NK-92 treated with Interleukin-12 subunit alpha and Interleukin-12 subunit beta, amount 100 ng/mL, for 24 hours (cell line): ENCODE results near the gene WEE1.

ENCODE experiments used
- DNase-seq: peaks from one replicate; lab custom pipeline; 2025; lab: John Stamatoyannopoulos, UW

Gene WEE1

GRCh38 chr11:9566561-9567063 is 6.9 kb upstream of the WEE1 start:
- DNase-seq = no peak

GRCh38 chr11:9567401-9567800 is 6.1 kb upstream of the WEE1 start:
- no peak for DNase-seq

DNA sequence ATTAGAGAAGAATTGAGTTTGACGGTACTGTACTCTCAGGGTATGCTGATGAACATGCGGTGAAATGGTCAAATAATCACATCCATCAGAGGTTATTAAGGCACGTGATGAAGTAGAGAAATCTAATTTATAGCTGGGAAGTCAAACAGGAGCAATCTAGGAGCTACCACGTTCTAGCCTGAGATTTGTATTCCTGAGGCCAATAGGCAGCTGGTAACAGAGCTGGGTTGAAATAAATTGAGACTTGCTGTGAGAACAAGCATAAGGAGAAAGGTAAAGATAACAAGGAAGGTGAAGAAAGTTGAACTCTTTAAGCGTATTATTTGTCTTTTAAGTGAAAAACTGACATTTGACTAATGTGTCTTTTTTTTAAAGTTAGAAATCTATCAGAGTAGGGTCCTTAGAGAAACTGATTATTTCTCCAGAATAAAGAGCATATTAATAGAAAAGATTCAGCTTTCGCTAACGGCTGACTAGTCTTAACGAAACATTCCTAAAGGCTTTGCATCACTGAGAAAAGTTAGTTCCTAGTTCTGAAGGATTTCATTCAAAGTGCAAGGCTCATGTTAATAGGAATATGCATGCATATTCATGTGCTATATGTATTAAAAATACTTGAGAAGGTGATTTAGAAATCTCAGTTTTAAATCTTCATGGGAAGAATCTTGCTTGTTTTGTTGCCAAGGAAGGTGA is 5.2 kb upstream of the WEE1 start:
- no peak for DNase-seq

DNA sequence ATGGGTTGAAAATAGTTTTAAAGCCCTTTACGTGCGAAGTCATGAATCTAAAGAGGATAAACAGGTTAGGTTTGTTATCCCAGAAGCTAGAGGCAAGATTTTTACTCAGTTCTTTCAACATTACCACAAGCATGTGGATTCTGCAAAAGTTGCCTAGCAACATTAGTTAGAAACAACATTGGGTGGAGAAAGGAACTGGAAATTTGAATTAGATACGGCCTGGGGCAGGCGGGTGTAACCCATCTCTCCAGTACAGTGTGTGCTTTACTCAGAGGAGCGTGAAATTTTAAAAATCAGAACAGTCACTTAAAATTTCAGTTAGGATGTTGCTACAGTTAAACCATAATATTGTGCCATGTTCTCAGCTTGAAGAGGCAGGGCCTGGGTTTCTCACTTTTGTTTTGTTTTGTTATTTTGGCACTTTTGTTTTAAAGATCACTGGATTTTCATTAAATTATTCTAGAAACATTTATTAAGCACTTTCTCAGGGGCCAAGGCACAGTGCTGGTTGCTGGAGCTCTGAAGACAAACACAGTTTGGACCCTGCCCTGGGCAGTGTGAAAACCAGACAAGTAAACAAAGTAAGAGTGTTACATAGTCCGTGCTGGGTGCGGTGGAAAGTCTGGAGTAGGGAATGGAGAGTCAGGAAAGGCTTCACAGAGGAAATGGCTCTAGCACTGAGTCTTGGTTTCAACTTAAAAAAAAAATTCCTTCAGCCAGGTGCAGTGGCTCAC is 4.4 kb upstream of the WEE1 start:
- DNase-seq = no peak

DNA sequence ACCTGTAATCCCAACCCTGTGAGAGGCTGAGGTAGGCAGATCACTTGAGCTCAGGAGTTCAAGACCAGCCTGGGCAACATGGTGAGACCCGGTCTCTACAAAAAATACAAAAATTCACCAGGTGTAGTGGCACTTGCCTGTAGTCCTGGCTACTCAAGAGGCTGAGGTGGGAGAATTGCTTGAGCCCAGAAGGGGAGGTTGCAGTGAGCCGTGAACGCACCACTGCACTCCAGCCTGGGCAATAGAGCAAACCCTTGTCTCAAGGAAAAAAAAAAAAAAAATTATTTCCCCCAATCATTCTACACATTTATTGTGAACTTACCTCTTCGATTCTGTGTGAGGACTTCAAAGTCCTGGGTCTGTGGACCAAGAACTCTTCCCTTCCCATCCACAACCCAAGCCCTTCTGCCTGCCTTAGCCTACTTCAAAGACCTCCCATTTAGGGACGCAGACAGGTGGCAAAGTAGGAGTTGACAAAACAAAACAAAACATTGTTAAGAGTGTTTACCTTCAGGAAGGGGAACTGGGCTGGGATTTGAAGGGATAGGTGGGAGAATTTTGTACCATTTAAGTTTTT is 3.8 kb upstream of the WEE1 start:
- DNase-seq = no peak

GRCh38 chr11:9570313-9571025 is 3.0 kb upstream of the WEE1 start:
- no peak for DNase-seq

DNA sequence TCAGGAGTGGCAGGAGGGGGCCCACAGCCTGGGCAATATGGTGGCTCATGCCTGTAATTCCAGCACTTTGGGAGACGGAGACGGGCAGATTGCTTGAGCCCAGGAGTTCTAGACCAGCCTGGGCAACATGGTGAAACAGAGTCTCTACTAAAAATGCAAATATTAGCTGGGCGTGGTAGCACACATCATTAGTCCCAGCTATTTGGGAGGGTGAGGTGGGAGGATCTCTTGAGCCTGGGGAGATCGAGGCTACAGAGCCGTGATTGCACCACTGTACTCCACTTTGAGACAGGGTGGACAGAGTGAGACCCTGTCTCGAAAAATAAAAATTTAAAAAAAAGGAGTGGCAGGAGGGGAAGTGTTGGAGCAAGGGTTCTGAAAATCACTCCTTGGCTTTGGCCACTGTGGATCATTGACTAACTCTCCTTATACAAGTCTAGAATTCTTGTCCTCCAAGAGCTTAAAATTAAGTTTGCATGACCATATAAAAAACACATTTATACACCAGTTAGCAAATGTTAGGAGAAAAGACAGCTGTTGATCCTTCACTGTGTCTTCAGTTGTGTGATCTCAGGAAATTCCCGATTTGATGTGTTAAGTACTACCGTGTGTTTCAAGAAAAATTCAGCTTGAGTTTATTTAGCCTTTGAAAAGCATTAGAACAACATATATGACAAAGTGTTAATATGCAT is 2.3 kb upstream of the WEE1 start:
- DNase-seq = no peak

DNA sequence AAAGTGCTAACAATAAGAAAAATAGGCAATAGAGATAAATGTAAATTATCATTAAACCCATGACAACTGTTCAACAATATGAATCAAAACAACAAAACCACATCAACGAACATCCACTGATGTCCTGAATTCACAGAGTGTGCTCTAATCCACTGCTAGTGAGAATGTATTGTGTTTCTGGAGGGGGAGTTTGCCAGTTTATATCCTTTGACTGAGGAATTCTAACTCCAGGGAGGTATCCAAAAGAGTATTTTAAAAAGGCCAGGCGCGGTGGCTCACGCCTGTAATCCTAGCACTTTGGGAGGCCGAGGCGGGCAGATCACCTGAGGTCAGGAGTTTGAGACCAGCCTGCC is 1.7 kb upstream of the WEE1 start:
- DNase-seq = no peak

DNA sequence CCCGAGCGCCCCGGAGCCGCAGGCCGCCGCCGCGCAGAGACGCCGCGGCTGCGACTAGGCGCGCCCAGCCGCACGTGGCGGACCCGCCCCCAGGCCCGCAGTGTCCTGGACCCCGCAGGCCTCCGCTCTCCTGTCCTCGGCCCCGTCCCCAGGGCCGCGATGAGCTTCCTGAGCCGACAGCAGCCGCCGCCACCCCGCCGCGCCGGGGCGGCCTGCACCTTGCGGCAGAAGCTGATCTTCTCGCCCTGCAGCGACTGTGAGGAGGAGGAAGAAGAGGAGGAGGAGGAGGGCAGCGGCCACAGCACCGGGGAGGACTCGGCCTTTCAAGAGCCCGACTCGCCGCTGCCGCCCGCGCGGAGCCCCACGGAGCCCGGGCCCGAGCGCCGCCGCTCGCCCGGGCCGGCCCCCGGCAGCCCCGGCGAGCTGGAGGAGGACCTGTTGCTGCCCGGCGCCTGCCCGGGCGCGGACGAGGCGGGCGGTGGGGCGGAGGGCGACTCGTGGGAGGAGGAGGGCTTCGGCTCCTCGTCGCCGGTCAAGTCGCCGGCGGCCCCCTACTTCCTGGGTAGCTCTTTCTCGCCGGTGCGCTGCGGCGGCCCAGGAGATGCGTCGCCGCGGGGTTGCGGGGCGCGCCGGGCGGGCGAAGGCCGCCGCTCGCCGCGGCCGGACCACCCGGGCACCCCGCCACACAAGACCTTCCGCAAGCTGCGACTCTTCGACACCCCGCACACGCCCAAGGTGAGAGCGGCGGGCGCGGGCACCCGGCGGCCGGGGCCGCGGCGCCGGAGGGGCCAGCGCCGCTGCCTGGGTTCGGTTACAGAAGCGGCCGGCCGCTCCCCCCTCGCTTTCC is 528 bp downstream of the WEE1 start:
- peak; percentile 47 for DNase-seq

DNA sequence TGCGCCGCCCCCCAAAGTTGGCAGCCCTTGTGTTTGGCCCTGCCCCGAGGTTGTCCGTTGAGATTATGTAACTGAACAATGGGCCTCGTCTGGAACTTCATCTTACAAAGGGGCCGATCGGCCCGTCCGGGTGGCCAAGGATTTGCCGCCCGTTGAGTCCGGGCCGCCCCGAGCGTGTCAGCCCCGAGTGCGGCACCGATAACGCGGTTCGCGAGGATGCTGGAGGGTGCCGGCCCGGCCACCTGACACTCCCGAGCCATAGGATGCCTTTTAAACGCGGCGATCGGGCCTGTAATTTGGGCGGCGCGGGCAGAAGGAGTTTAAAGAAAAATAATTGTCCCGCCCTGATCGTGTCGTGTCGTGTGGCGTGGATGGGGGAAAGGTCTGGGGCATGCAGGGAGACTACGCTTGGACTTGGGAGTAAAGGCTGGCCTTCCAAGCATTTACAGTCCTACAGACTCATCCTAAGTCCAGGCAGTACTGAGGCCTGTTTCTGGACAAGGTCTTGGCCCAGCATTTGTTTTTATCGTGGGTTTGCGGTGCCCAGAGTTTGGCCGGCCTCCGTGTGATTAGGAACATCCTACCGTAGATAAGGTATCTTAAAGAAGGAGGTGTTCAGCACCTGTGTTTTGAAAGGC is 1.3 kb downstream of the WEE1 start:
- DNase-seq = peak; percentile 46

DNA sequence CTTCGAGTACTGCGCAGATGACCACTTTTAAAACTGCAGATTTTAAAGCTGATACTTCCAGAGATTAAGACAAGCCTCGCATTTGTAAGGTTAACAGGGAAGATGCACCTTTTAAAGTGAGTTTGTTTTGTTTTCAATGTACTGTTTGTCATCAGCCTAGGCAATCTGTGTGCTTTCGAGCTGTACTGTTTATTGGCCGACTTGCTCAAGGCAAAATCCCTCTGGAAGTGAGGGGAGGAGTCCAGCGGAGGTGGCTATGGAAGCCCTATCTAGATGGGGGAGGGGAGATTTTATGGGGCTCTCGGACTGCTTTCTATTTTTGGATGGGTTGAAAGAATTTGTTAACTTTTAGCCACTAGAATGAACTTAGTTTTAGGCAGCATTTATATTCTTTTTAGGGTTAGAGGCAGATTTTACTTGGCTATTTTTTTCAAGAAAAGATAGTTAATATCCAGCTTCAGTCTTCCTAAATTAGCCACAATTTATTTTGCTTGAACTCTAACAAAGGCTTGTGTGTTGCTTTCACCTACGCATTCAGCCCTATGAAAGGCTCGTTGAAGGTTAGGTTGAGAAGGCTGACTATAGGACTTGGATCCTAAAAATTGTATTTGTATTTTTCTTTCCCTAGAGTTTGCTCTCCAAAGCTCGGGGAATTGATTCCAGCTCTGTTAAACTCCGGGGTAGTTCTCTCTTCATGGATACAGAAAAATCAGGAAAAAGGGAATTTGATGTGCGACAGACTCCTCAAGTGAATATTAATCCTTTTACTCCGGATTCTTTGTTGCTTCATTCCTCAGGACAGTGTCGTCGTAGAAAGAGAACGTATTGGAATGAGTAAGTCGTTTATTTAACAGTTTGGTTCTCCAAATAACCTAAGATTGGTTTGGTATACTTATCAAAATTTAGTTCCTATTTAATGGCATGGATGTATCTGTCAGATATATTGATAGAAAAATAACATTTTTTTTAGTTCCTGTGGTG is 2.1 kb downstream of the WEE1 start:
- DNase-seq = peak; percentile 25

GRCh38 chr11:9576701-9577381 is 3.4 kb downstream of the WEE1 start:
- no peak for DNase-seq

- no peak for DNase-seq
Observed at GRCh38 chr11:9577556-9577955, 4.1 kb downstream of the WEE1 start.

DNA sequence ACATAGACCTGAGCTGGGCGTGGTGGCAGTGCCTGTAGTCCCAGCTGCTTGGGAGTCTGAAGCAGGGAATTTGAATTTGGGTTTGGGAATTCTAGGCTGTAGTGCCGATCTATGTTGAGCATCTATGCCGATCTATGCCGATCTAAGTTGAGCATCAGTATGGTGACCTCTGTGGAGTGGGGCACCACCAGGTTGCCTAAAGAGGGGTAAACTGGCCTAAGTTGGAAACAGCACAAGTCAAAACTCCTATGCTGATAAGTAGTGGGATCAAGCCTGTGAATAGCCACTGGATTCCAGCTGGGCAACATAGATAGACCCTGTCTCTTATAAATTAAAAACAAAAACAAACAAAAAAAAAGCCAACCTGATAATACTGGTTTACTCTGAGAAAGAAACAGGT is 7.4 kb downstream of the WEE1 start:
- DNase-seq = no peak

GRCh38 chr11:9581556-9582161 is 8.2 kb downstream of the WEE1 start:
- no peak for DNase-seq

- no peak for DNase-seq
Observed at GRCh38 chr11:9590717-9591116, 17.2 kb downstream of the WEE1 start.

GRCh38 chr11:9594267-9595046 is 21.0 kb downstream of the WEE1 start:
- DNase-seq = no peak
